HEK293 (cell line): ENCODE measurements around the gene SPARC.
A peak's percentile ranks its signal among the peaks of the same experiment; 100 is the strongest.

Experiments
- CTCF ChIA-PET: fragments of 350-600 bp; formaldehyde crosslinking; extraction: SDS; loops from one replicate; lab custom pipeline; 2021; ENCODE audit warnings: antibody characterized with exemption; lab: Yijun Ruan, JAX
- POLR2A ChIA-PET: fragments of 300-600 bp; formaldehyde crosslinking; extraction: SDS; loops from one replicate; lab custom pipeline; 2020; ENCODE audit warnings: antibody characterized with exemption, inconsistent platforms; lab: Yijun Ruan, JAX
- H3K27ac ChIP-seq: fragments of 200-500 bp; sonication (Bioruptor generic); 2 replicates; pipeline ENCODE4 v1.5.1; 2014; ENCODE audit warnings: low read depth, low read length, control low read depth, inconsistent platforms; ENCODE audit errors: extremely low read depth
- H3K36me3 ChIP-seq, 2 experiments: fragments of 200-500 bp in 1 of 2; sonication (Bioruptor generic) in 1 of 2; 1 replicate in 1 of 2; 2 replicates in 1 of 2; pipeline ENCODE4 v1.5.1; 2014 to 2017; ENCODE audit warnings: inconsistent platforms in 2 of 2, low read length in 2 of 2; ENCODE audit not compliant: control insufficient read depth in 2 of 2, insufficient read depth in 1 of 2
- H3K4me1 ChIP-seq: fragments of 200-500 bp; sonication (Bioruptor generic); 2 replicates; pipeline ENCODE4 v1.5.1; 2014; ENCODE audit warnings: mild to moderate bottlenecking, low read length, inconsistent platforms; ENCODE audit not compliant: control insufficient read depth, insufficient read depth
- H3K4me3 ChIP-seq: 2 replicates; pipeline ENCODE4 v1.5.1; 2011; ENCODE audit warnings: low read depth, mild to moderate bottlenecking, control low read depth, low read length, moderate library complexity
- H3K9me3 ChIP-seq: fragments of 200-500 bp; sonication (Bioruptor generic); 2 replicates; pipeline ENCODE4 v1.5.1; 2014; ENCODE audit warnings: low read depth, low read length, inconsistent platforms; ENCODE audit not compliant: control insufficient read depth, insufficient read depth
- BCL6B ChIP-seq: fragments of 450-650 bp; formaldehyde crosslinking; IDR thresholded peaks from 2 replicates; pipeline ENCODE4 v1.5.1; 2017; ENCODE audit warnings: missing biosample characterization, missing genetic modification characterization
- FEZF1 ChIP-seq: fragments of 450-650 bp; formaldehyde crosslinking; IDR thresholded peaks from 2 replicates; pipeline ENCODE4 v1.5.1; 2016; ENCODE audit warnings: missing biosample characterization, missing genetic modification characterization
- REST ChIP-seq: fragments of 450-650 bp; formaldehyde crosslinking; IDR thresholded peaks from 2 replicates; pipeline ENCODE4 v1.5.1; 2016; ENCODE audit warnings: missing biosample characterization, missing genetic modification characterization
- SCRT2 ChIP-seq: fragments of 450-650 bp; formaldehyde crosslinking; IDR thresholded peaks from 2 replicates; pipeline ENCODE4 v1.5.1; 2016; ENCODE audit warnings: missing biosample characterization, missing genetic modification characterization
- TCF7L2 ChIP-seq: IDR thresholded peaks from 2 replicates; pipeline ENCODE4 v1.6.1; 2011; ENCODE audit warnings: low read depth, mild to moderate bottlenecking, inconsistent platforms, low read length, moderate library complexity, borderline replicate concordance
- ZBTB17 ChIP-seq: fragments of 450-650 bp; formaldehyde crosslinking; IDR thresholded peaks from 2 replicates; pipeline ENCODE4 v1.5.1; 2016; ENCODE audit warnings: missing biosample characterization, missing genetic modification characterization
- ZNF148 ChIP-seq: fragments of 450-650 bp; formaldehyde crosslinking; IDR thresholded peaks from 2 replicates; pipeline ENCODE4 v1.5.0; 2017; ENCODE audit warnings: missing biosample characterization, missing genetic modification characterization, borderline replicate concordance
- ZNF169 ChIP-seq: fragments of 450-650 bp; formaldehyde crosslinking; IDR thresholded peaks from 2 replicates; pipeline ENCODE4 v1.5.1; 2016; ENCODE audit warnings: missing biosample characterization, missing genetic modification characterization
- ZNF202 ChIP-seq: fragments of 450-650 bp; formaldehyde crosslinking; IDR thresholded peaks from 2 replicates; pipeline ENCODE4 v1.5.1; 2016; ENCODE audit warnings: missing biosample characterization, missing genetic modification characterization, borderline replicate concordance
- ZNF211 ChIP-seq: fragments of 450-650 bp; formaldehyde crosslinking; IDR thresholded peaks from 2 replicates; pipeline ENCODE4 v1.5.1; 2016; ENCODE audit warnings: low read depth, missing biosample characterization, missing genetic modification characterization
- ZNF239 ChIP-seq: fragments of 450-650 bp; formaldehyde crosslinking; IDR thresholded peaks from 2 replicates; pipeline ENCODE4 v1.5.1; 2016; ENCODE audit warnings: missing biosample characterization, missing genetic modification characterization
- ZNF280D ChIP-seq: fragments of 450-650 bp; formaldehyde crosslinking; IDR thresholded peaks from 2 replicates; pipeline ENCODE4 v1.5.1; 2016; ENCODE audit warnings: missing biosample characterization, missing genetic modification characterization
- ZNF350 ChIP-seq: fragments of 450-650 bp; formaldehyde crosslinking; IDR thresholded peaks from 2 replicates; pipeline ENCODE4 v1.5.0; 2017; ENCODE audit warnings: missing biosample characterization, mild to moderate bottlenecking, missing genetic modification characterization
- ZNF394 ChIP-seq: fragments of 450-650 bp; formaldehyde crosslinking; IDR thresholded peaks from 2 replicates; pipeline ENCODE4 v1.5.1; 2016; ENCODE audit warnings: missing biosample characterization, missing genetic modification characterization, mild to moderate bottlenecking, moderate library complexity, borderline replicate concordance
- ZNF449 ChIP-seq: fragments of 450-650 bp; formaldehyde crosslinking; IDR thresholded peaks from 2 replicates; pipeline ENCODE4 v1.5.1; 2017; ENCODE audit warnings: missing biosample characterization, mild to moderate bottlenecking, missing genetic modification characterization, moderate library complexity
- ZNF791 ChIP-seq: fragments of 450-650 bp; formaldehyde crosslinking; IDR thresholded peaks from 2 replicates; pipeline ENCODE4 v1.5.1; 2016; ENCODE audit warnings: missing biosample characterization, missing genetic modification characterization

Gene SPARC

GRCh38 chr5:151695464-151695863, 8.7 kb upstream of the SPARC start:
- no peak for TF ChIP-seq ZNF350 (tag by site-specific recombination)
- TF ChIP-seq ZNF169 (tag by site-specific recombination), result no peak
- TF ChIP-seq FEZF1, result no peak
- TF ChIP-seq ZBTB17 (tag by site-specific recombination), result no peak
- Histone ChIP-seq H3K36me3 (no peaks in the 10 kb centered on the region), H3K9me3 (no peaks in the 10 kb centered on the region), H3K27ac (no peak overlapping the region), H3K4me1 (peaks cover 4% of the 10 kb centered on the region; the same call in 1 of the 2 replicates), H3K4me3 (no peak overlapping the region)
- CTCF ChIA-PET, result interaction anchor here (0.9 to 1.5 kb wide), 4 partner anchors 23 to 172 kb away, joined by 3 to 6 read pairs (median 4); no protein-coding TSS in a partner anchor
- POLR2A ChIA-PET, result interaction anchor here (0.9 to 4.6 kb wide), 3 partner anchors 8 to 75 kb away, joined by 3 to 33 read pairs (median 5); partner anchors contain the start of gene SPARC

GRCh38 chr5:151694035-151694485, 7.3 kb upstream of the SPARC start:
- no peaks in the 10 kb centered on the region for H3K36me3 ChIP-seq
- H3K4me1 ChIP-seq, result peaks cover 4% of the 10 kb centered on the region; the same call in 1 of the 2 replicates
- TF ChIP-seq ZNF394 (tag by site-specific recombination) (no peak), ZNF202 (tag by site-specific recombination) (no peak), ZNF239 (tag by site-specific recombination) (no peak), ZNF791 (tag by site-specific recombination) (no peak), ZNF449 (tag by site-specific recombination) (no peak), BCL6B (no peak), ZNF280D (tag by site-specific recombination) (no peak), ZNF211 (tag by site-specific recombination) (no peak), TCF7L2 (no peak)
- H3K9me3 ChIP-seq, result no peaks in the 10 kb centered on the region
- H3K27ac ChIP-seq, result no peak overlapping the region
- CTCF ChIA-PET, result interaction anchor here (0.6 to 1.4 kb wide), 4 partner anchors 26 to 42 kb away, joined by 3 to 5 read pairs (median 3); no protein-coding TSS in a partner anchor
- POLR2A ChIA-PET, result no interaction called here
- H3K4me3 ChIP-seq, result no peak overlapping the region

GRCh38 chr5:151692312-151692711, 5.6 kb upstream of the SPARC start:
- H3K4me1 ChIP-seq, result peaks cover 4% of the 10 kb centered on the region; the same call in 1 of the 2 replicates
- H3K9me3 ChIP-seq, result no peaks in the 10 kb centered on the region
- no peak overlapping the region for H3K4me3 ChIP-seq
- H3K36me3 ChIP-seq, result no peaks in the 10 kb centered on the region
- no peak overlapping the region for H3K27ac ChIP-seq
- ChIA-PET POLR2A (no interaction called here), CTCF (interaction anchor here (0.6 to 1.6 kb wide), 3 partner anchors 33 to 84 kb away, joined by 3 to 4 read pairs (median 4); no protein-coding TSS in a partner anchor)
- TF ChIP-seq REST (tag by site-specific recombination), result no peak
- no peak for TF ChIP-seq ZNF148 (tag by site-specific recombination)
- peak; percentile 62; the same call in 1 of the 2 replicates for TF ChIP-seq SCRT2 (tag by site-specific recombination)
